Effector memory CD4-positive, alpha-beta T cell (primary cell): ENCODE measurements around the gene MTR.

ENCODE experiments used
- DNase-seq, 3 donors: peaks; one replicate each; pipeline ENCODE4 v3.0.0-alpha.2; 2020
- H3K27ac ChIP-seq: 2 replicates; pipeline ENCODE4 v1.7.0; 2013; ENCODE audit warnings: mild to moderate bottlenecking, low read length, moderate library complexity; ENCODE audit not compliant: insufficient read depth, poor library complexity, severe bottlenecking
- H3K27me3 ChIP-seq: replicated peaks from 2 replicates; pipeline ENCODE4 v1.7.0; 2013; ENCODE audit warnings: mild to moderate bottlenecking, low read length; ENCODE audit not compliant: insufficient read depth, control insufficient read depth, poor library complexity, severe bottlenecking
- H3K36me3 ChIP-seq: 2 replicates; pipeline ENCODE4 v1.7.0; 2013; ENCODE audit warnings: mild to moderate bottlenecking, low read length, moderate library complexity; ENCODE audit not compliant: control insufficient read depth, insufficient read depth
- H3K4me1 ChIP-seq: 2 replicates; pipeline ENCODE4 v1.7.0; 2013; ENCODE audit warnings: low read length, mild to moderate bottlenecking; ENCODE audit not compliant: control insufficient read depth, insufficient read depth, poor library complexity, severe bottlenecking
- H3K4me3 ChIP-seq: 2 replicates; pipeline ENCODE4 v1.7.0; 2013; ENCODE audit warnings: low read length, low read depth, mild to moderate bottlenecking; ENCODE audit not compliant: insufficient read depth, poor library complexity, severe bottlenecking
- H3K9me3 ChIP-seq: 2 replicates; pipeline ENCODE4 v1.7.0; 2013; ENCODE audit warnings: mild to moderate bottlenecking, low read length, moderate library complexity; ENCODE audit not compliant: control insufficient read depth

MTR gene

GRCh38 chr1:236860101-236860500 lies 65.0 kb downstream of the MTR start:
- H3K4me3 ChIP-seq = no peak overlapping the region
- H3K36me3 ChIP-seq = peaks cover 73% of the 10 kb centered on the region
- H3K27me3 ChIP-seq = no peaks in the 10 kb centered on the region
- H3K27ac ChIP-seq = no peak overlapping the region
- no peaks in the 10 kb centered on the region for H3K4me1 ChIP-seq
- H3K9me3 ChIP-seq = no peaks in the 10 kb centered on the region
- no peak for DNase-seq

DNA sequence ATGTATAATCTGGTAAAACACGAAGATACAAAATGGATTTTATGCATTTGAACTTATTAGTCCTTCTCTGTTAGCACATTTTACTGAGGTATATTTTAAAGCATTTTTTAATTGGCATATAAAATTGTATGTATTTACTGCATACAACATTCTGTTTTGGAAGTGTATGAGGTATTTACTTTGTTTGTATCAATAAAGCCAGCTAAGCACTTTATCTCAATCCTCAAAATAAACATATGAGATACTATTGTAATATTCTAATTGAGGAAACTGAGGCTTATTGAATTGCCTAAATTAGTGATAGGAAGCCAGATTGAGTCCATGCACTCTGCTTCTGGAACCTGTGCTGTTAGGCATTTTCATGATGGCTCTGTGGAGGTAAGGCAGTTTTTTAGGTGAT lies 65.6 kb downstream of the MTR start:
- H3K9me3 ChIP-seq = no peaks in the 10 kb centered on the region
- no peaks in the 10 kb centered on the region for H3K4me1 ChIP-seq
- H3K4me3 ChIP-seq = no peak overlapping the region
- no peaks in the 10 kb centered on the region for H3K27me3 ChIP-seq
- H3K36me3 ChIP-seq = peaks cover 69% of the 10 kb centered on the region
- no peak for DNase-seq
- H3K27ac ChIP-seq = no peak overlapping the region

DNA sequence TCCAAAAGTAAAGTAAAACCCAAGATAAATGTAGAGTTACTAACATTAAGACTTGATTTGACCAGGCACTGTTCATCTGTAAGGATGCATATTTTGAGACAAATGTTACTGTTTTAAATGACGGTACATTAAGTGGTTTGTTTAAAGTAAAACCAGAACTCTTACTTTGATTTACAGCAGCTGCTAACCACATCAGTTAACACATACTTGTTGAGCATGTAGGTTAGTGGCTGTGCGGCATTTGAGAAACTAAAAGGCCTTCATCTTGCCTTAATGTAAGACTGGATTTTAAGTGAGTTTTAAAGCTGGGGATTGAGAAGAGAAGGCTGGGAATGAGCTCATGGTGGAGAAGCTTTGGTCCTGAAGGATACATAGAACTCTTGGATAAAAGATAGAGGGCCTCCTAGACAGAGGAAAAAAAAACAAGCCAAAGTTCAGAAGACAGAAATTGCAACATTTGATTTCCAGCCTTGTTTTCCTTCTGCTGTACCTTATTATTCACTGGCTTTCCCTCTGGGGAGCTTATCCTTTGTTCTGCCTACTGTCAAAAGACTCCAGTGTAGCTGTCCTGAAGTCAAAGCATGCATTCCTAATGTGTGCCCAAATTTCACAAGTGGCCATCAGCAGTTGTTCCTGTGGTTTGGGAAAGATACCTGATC lies 66.6 kb downstream of the MTR start:
- Histone ChIP-seq H3K9me3 (no peaks in the 10 kb centered on the region), H3K4me1 (no peaks in the 10 kb centered on the region), H3K27ac (no peak overlapping the region), H3K27me3 (no peaks in the 10 kb centered on the region), H3K4me3 (no peak overlapping the region), H3K36me3 (peaks cover 73% of the 10 kb centered on the region)
- no peak for DNase-seq

DNA sequence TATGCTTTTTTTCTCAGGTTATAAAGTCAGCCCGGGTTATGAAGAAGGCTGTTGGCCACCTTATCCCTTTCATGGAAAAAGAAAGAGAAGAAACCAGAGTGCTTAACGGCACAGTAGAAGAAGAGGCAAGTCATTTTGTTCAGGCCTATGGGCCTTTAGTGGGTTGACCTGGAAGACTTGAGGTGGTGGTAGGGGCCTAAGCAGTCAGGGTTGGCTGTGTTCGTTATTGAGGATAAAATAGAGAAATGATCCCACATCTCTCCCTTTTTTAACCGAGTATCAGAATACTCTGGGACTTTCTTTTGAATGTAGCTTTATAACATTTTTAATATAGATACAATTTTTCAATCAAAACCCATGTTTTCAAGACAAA lies 67.1 kb downstream of the MTR start:
- no peak for DNase-seq
- peaks cover 71% of the 10 kb centered on the region for H3K36me3 ChIP-seq
- H3K27ac ChIP-seq = no peak overlapping the region
- H3K4me3 ChIP-seq = no peak overlapping the region
- no peaks in the 10 kb centered on the region for H3K9me3 ChIP-seq
- H3K27me3 ChIP-seq = no peaks in the 10 kb centered on the region
- H3K4me1 ChIP-seq = no peaks in the 10 kb centered on the region

GRCh38 chr1:236862615-236863211 lies 67.6 kb downstream of the MTR start:
- Histone ChIP-seq H3K4me3 (no peak overlapping the region), H3K36me3 (peaks cover 66% of the 10 kb centered on the region), H3K27me3 (no peaks in the 10 kb centered on the region), H3K27ac (no peak overlapping the region), H3K4me1 (no peaks in the 10 kb centered on the region), H3K9me3 (no peaks in the 10 kb centered on the region)
- no peak for DNase-seq

DNA sequence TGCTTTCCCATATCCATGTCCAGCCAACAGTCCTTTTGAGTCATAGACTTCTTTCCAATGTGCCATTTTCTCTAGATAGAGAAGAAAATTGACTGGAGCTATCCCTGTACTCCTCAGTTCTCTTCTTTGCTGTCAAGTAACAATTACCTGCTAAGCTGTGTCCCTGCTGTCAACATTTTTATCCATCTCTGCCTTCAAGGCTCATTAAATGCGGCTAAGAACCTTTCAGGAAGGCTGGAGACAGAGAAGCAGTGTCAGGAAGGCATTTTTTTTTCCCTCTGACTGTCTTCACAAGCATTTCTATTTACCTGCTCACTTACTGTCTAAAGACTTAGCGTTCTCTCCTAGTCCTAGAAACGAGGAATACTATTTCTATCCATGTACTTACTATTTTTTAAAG lies 69.1 kb downstream of the MTR start:
- no peak overlapping the region for H3K27ac ChIP-seq
- no peaks in the 10 kb centered on the region for H3K4me1 ChIP-seq
- H3K36me3 ChIP-seq = peaks cover 56% of the 10 kb centered on the region
- H3K4me3 ChIP-seq = no peak overlapping the region
- H3K27me3 ChIP-seq = no peaks in the 10 kb centered on the region
- no peaks in the 10 kb centered on the region for H3K9me3 ChIP-seq
- DNase-seq = no peak

DNA sequence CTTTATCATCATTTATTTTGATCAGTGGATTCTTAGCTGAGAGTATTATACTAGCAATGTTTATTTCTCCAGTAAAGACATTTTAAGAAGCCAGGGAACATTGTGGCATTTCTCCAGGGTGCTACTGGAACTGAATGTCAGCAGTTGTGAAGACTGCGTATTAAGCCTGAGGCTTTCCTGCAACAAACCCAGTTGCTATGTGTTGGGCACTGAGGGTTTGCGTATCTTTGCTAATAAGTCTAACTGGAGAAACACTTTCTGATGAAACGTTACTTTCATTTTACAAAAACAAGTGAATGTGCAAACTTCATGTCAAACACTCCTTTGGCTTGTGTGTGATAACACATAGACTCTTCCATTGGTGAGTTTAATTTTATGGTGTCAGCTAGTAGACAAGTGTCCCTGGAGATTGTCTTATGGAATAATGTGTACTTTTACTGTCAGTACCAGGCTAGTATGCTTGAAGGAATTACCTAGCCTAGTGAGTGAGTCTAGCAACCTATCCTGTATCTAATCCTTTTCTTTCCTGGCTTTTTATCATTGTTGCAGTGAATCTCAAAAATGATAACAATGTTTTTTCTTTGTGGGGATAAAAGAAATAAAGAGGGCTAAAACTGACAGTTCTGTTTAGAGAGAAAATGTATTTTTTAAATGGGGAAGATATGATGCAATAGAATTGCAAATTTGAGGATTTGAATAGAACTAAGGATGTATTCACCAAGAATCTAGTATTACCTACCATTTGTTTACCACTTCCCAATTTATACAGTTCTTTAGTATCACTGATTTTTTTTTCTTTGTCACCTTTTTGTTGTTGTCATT lies 70.1 kb downstream of the MTR start:
- H3K27ac ChIP-seq = no peak overlapping the region
- no peaks in the 10 kb centered on the region for H3K9me3 ChIP-seq
- peaks cover 50% of the 10 kb centered on the region for H3K36me3 ChIP-seq
- no peaks in the 10 kb centered on the region for H3K27me3 ChIP-seq
- H3K4me3 ChIP-seq = no peak overlapping the region
- DNase-seq = no peak
- no peaks in the 10 kb centered on the region for H3K4me1 ChIP-seq

DNA sequence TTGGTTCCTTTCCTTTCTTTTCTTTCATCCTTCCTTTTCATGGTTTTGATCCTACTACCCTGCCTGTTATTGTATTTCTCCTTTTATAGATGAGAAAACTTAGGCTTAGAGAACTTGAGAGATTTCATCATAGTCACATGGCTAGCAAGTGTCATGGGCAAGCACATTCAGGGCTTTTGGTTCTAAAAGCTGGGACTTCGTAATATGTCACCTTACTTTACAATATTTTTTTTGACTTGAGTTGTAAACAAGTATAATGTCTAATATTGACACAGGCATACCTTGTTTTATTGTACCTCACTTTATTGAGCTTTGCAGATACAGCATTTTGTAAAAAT lies 70.7 kb downstream of the MTR start:
- H3K4me1 ChIP-seq = no peaks in the 10 kb centered on the region
- H3K27ac ChIP-seq = no peak overlapping the region
- H3K4me3 ChIP-seq = no peak overlapping the region
- H3K27me3 ChIP-seq = no peaks in the 10 kb centered on the region
- no peaks in the 10 kb centered on the region for H3K9me3 ChIP-seq
- DNase-seq = no peak
- H3K36me3 ChIP-seq = peaks cover 45% of the 10 kb centered on the region

DNA sequence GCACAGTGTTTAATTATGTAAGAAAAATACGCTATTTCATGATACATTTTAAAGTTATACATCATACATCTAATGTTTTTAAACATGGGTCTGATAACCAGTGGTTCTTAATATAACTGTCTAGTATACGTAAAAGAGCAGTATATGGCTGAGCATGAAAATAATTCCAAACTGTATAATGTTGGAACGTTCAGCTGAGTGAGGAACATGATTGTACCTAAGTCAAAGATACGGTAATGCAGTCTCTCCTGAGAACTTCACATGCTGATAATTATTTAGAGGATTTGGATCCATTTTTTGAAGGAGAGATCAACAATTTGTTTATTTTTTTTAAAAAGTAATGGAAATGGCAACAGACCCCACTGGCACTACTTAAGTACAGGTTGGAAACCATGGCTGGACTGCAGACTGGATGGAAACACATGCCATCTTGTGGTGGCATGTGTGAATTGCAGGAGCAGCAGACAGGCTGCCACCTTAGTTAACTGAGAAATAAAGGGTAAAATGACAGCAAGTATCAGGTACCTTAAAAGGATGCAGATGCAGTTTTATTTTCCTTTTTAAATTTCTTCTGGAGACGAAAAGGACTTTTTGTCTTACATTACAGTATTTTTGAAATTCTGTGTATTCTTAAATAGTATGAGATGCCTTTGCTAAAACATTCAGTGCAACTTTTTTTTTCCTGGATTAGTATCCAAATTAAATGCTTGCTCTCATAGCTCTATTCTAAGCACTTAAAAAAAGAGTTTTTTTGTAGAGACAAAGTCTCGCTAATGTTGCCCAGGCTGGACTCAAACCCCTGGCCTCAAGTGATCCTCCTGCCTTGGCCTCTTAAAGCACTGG lies 73.8 kb downstream of the MTR start:
- Histone ChIP-seq H3K4me1 (no peaks in the 10 kb centered on the region), H3K27me3 (no peaks in the 10 kb centered on the region), H3K27ac (no peak overlapping the region), H3K36me3 (peaks cover 25% of the 10 kb centered on the region), H3K4me3 (no peak overlapping the region), H3K9me3 (no peaks in the 10 kb centered on the region)
- peak in 1 of 3 donors; percentile 14 for DNase-seq
